PC-3 (cell line): ENCODE results near the gene PELI1. TPM values are rescaled to one million over a fixed set of nuclear protein-coding genes. Genes with fewer than 3 reads are reported as not detected.

ENCODE experiments used
- ATAC-seq: fragments of 200-7000 bp; cut with Tn5 transposase; 2 replicates; pipeline ENCODE4 v1.9.1; 2020; ENCODE audit warnings: mild to moderate bottlenecking, moderate library complexity
- BruUV-seq: library from RNA; stranded (reverse); fragments of 400-500 nt; replicated peaks from 2 replicates; lab custom pipeline; 2021; lab: Mats Ljungman, UMichigan
- CTCF ChIA-PET: fragments of 300-600 bp; sonication (Branson Sonifier 250); formaldehyde crosslinking; loops from one replicate; lab custom pipeline; 2022; ENCODE audit warnings: antibody characterized with exemption; lab: Charles Lee
- POLR2A ChIA-PET: fragments of 300-600 bp; sonication (Branson Sonifier 250); formaldehyde crosslinking; loops from one replicate; lab custom pipeline; 2022; ENCODE audit warnings: antibody characterized with exemption; ENCODE audit not compliant: unreplicated experiment; lab: Charles Lee
- DNase-seq: peaks from one replicate; pipeline ENCODE4 v3.0.0-alpha.2; 2015
- H2AFZ ChIP-seq: fragments of 300-600 bp; sonication (generic); 2 replicates; pipeline ENCODE4 v1.6.0; 2016; ENCODE audit warnings: antibody characterized with exemption, low read length
- H3F3A ChIP-seq: fragments of 300-600 bp; sonication (generic); one replicate; pipeline ENCODE4 v1.6.0; 2017; ENCODE audit warnings: antibody characterized with exemption, low read length, control low read depth, mild to moderate bottlenecking; ENCODE audit not compliant: unreplicated experiment
- H3K27ac ChIP-seq: fragments of 300-600 bp; sonication (generic); 2 replicates; pipeline ENCODE4 v1.5.1; 2016; ENCODE audit warnings: mild to moderate bottlenecking, low read length
- H3K27me3 ChIP-seq: fragments of 300-600 bp; sonication (generic); 2 replicates; pipeline ENCODE4 v1.6.1; 2016; ENCODE audit warnings: low read length, mixed read lengths
- H3K36me3 ChIP-seq: fragments of 300-600 bp; sonication (generic); 2 replicates; pipeline ENCODE4 v1.6.1; 2016; ENCODE audit warnings: low read depth, mixed run types, low read length, mixed read lengths
- H3K4me1 ChIP-seq: fragments of 300-600 bp; sonication (generic); 2 replicates; pipeline ENCODE4 v1.5.1; 2016; ENCODE audit warnings: low read length; ENCODE audit not compliant: insufficient read depth
- H3K4me2 ChIP-seq: fragments of 300-600 bp; sonication (generic); 2 replicates; pipeline ENCODE4 v1.6.0; 2016; ENCODE audit warnings: low read length
- H3K4me3 ChIP-seq: fragments of 300-600 bp; sonication (generic); 2 replicates; pipeline ENCODE4 v1.5.1; 2016; ENCODE audit warnings: mild to moderate bottlenecking, low read length, mixed read lengths
- H3K79me2 ChIP-seq: fragments of 300-600 bp; sonication (generic); 2 replicates; pipeline ENCODE4 v1.6.1; 2017; ENCODE audit warnings: low read length, mixed read lengths
- H3K9ac ChIP-seq: fragments of 300-600 bp; sonication (generic); 2 replicates; pipeline ENCODE4 v1.6.0; 2016; ENCODE audit warnings: mild to moderate bottlenecking, low read length
- H3K9me2 ChIP-seq: fragments of 300-600 bp; sonication (generic); replicated peaks from 2 replicates; pipeline ENCODE4 v1.6.1; 2016; ENCODE audit warnings: mixed run types, low read length, mixed read lengths
- H3K9me3 ChIP-seq: fragments of 300-600 bp; sonication (generic); 2 replicates; pipeline ENCODE4 v1.6.1; 2016; ENCODE audit warnings: low read length, mixed read lengths
- H4K20me1 ChIP-seq: fragments of 300-600 bp; sonication (generic); 2 replicates; pipeline ENCODE4 v1.6.1; 2016; ENCODE audit warnings: low read length, mixed read lengths
- CTCF ChIP-seq: fragments of 300-600 bp; sonication (generic); conservative IDR thresholded peaks from 2 replicates; pipeline ENCODE4 v1.5.1; 2017; ENCODE audit warnings: antibody characterized with exemption, low read depth, mild to moderate bottlenecking, low read length
- EZH2 ChIP-seq: fragments of 300-600 bp; sonication (generic); IDR thresholded peaks from one replicate; pipeline ENCODE4 v1.6.1; 2017; ENCODE audit warnings: antibody characterized with exemption, mild to moderate bottlenecking, low read length; ENCODE audit not compliant: unreplicated experiment
- EZH2phosphoT487 ChIP-seq: fragments of 300-600 bp; sonication (generic); IDR thresholded peaks from 2 replicates; pipeline ENCODE4 v1.6.1; 2018; ENCODE audit warnings: mild to moderate bottlenecking, antibody characterized with exemption, low read length, borderline replicate concordance
- intact Hi-C: fragments of 100-400 bp; cut with micrococcal nuclease; formaldehyde crosslinking; loops from 2 replicates; pipeline ENCODE4 v1.9.0; 2023
- total RNA-seq: library from RNA; depleted of rRNA; stranded (reverse); fragments of >200 nt; gene quantifications from 2 replicates; pipeline ENCODE4 v1.2.3, GENCODE V29; 2014

The PELI1 gene
- total RNA-seq, 1 experiment from 2014 or later, result 5.6 TPM

- Histone ChIP-seq H3F3A (peaks cover 3% of the 10 kb centered on the region), H3K4me1 (peaks cover 15% of the 10 kb centered on the region), H3K27me3 (no peaks in the 10 kb centered on the region), H3K4me2 (no peak overlapping the region), H4K20me1 (no peaks in the 10 kb centered on the region), H3K4me3 (no peak overlapping the region), H3K36me3 (no peaks in the 10 kb centered on the region), H3K27ac (no peak overlapping the region), H3K9ac (no peak overlapping the region), H2AFZ (0 out of 2 replicates have a peak overlapping the region, but pooled peaks have one; percentile 11), H3K9me2 (no peaks in the 10 kb centered on the region), H3K79me2 (no peaks in the 10 kb centered on the region), H3K9me3 (no peaks in the 10 kb centered on the region)
- DNase-seq, result no peak
- ATAC-seq, result 0 out of 2 replicates have a peak, but pooled peaks have one; percentile 31
- intact Hi-C loops, result no loop called here
- TF ChIP-seq EZH2phosphoT487 (no peak), CTCF (no peak), EZH2 (no peak)
- BruUV-seq, result no TSS peak
- ChIA-PET CTCF (no interaction called here), POLR2A (no interaction called here)
These were observed 80.8 kb downstream of the PELI1 start for GRCh38 chr2:64063454-64063853.

- H3F3A ChIP-seq, result peaks cover 3% of the 10 kb centered on the region
- H3K9ac ChIP-seq, result no peak overlapping the region
- no peaks in the 10 kb centered on the region for H4K20me1 ChIP-seq
- DNase-seq (peak; percentile 70), ATAC-seq (peak; percentile 77)
- intact Hi-C loops, result no loop called here
- no peaks in the 10 kb centered on the region for H3K36me3 ChIP-seq
- no peaks in the 10 kb centered on the region for H3K79me2 ChIP-seq
- no TSS peak for BruUV-seq
- H3K4me3 ChIP-seq, result no peak overlapping the region
- H3K27me3 ChIP-seq, result no peaks in the 10 kb centered on the region
- no peaks in the 10 kb centered on the region for H3K9me2 ChIP-seq
- peaks cover 15% of the 10 kb centered on the region for H3K4me1 ChIP-seq
- CTCF ChIA-PET, result interaction anchor here (0.5 kb wide), 1 partner anchor 16 kb away, joined by 3 read pairs; no protein-coding TSS in a partner anchor
- H2AFZ ChIP-seq, result no peak overlapping the region
- no peak overlapping the region; the same call in 1 of the 2 replicates for H3K4me2 ChIP-seq
- POLR2A ChIA-PET, result no interaction called here
- H3K9me3 ChIP-seq, result no peaks in the 10 kb centered on the region
- no peak for TF ChIP-seq EZH2
- no peak for TF ChIP-seq EZH2phosphoT487
- TF ChIP-seq CTCF, result no peak
- H3K27ac ChIP-seq, result no peak overlapping the region
These were observed 81.4 kb downstream of the PELI1 start for GRCh38 chr2:64062840-64063239.

- no peak overlapping the region for H3K9ac ChIP-seq
- H3F3A ChIP-seq, result peaks cover 3% of the 10 kb centered on the region
- H3K36me3 ChIP-seq, result no peaks in the 10 kb centered on the region
- H3K4me3 ChIP-seq, result no peak overlapping the region
- POLR2A ChIA-PET, result no interaction called here
- no peaks in the 10 kb centered on the region for H3K9me3 ChIP-seq
- no peak overlapping the region for H3K4me2 ChIP-seq
- no peak overlapping the region for H3K27ac ChIP-seq
- no peaks in the 10 kb centered on the region for H3K9me2 ChIP-seq
- H3K4me1 ChIP-seq, result peaks cover 15% of the 10 kb centered on the region
- no peak overlapping the region for H2AFZ ChIP-seq
- no TSS peak for BruUV-seq
- H3K27me3 ChIP-seq, result no peaks in the 10 kb centered on the region
- TF ChIP-seq CTCF, result no peak
- no peak for TF ChIP-seq EZH2
- TF ChIP-seq EZH2phosphoT487, result no peak
- ATAC-seq (no peak), DNase-seq (no peak)
- H3K79me2 ChIP-seq, result no peaks in the 10 kb centered on the region
- no peaks in the 10 kb centered on the region for H4K20me1 ChIP-seq
- CTCF ChIA-PET, result no interaction called here
- intact Hi-C loops, result no loop called here
These were observed 85.0 kb downstream of the PELI1 start for GRCh38 chr2:64059270-64059669.
